LNCAP (cell line): ENCODE results near the gene HLA-DMB.

Experiments used
- CTCF ChIP-seq: fragments of 450-650 bp; IDR thresholded peaks from 2 replicates; pipeline ENCODE4 v1.5.1; 2017; ENCODE audit warnings: mild to moderate bottlenecking

HLA-DMB gene

GRCh38 chr6:32932132-32932868 lies 8.5 kb downstream of the HLA-DMB start:
- no peak for TF ChIP-seq CTCF

GRCh38 chr6:32931211-32931610 lies 9.6 kb downstream of the HLA-DMB start:
- no peak for TF ChIP-seq CTCF

GRCh38 chr6:32922083-32922482 lies 18.7 kb downstream of the HLA-DMB start:
- no peak for TF ChIP-seq CTCF

- TF ChIP-seq CTCF, result no peak
These were observed 20.1 kb downstream of the HLA-DMB start for GRCh38 chr6:32920715-32921114.

GRCh38 chr6:32912951-32913350 lies 27.9 kb downstream of the HLA-DMB start:
- no peak for TF ChIP-seq CTCF

- TF ChIP-seq CTCF, result no peak
These were observed 31.9 kb downstream of the HLA-DMB start for GRCh38 chr6:32908897-32909296.

GRCh38 chr6:32906539-32906938 lies 34.3 kb downstream of the HLA-DMB start:
- no peak for TF ChIP-seq CTCF

GRCh38 chr6:32905078-32905477 lies 35.8 kb downstream of the HLA-DMB start:
- no peak for TF ChIP-seq CTCF
